Loucy (cell line): ENCODE data around the gene PFKFB3.

Source experiments
- H2AFZ ChIP-seq: fragments of 200-600 bp; sonication (generic); 2 replicates; pipeline ENCODE4 v1.6.0; 2016; ENCODE audit warnings: antibody characterized with exemption, mild to moderate bottlenecking, low read length, moderate library complexity
- H3F3A ChIP-seq: fragments of 200-600 bp; 2 replicates; pipeline ENCODE4 v1.6.0; 2016; ENCODE audit warnings: antibody characterized with exemption, low read depth, mild to moderate bottlenecking
- H3K27me3 ChIP-seq: fragments of 200-600 bp; sonication (generic); 2 replicates; pipeline ENCODE4 v1.6.1; 2014; ENCODE audit warnings: low read length, mild to moderate bottlenecking; ENCODE audit not compliant: insufficient read depth, poor library complexity, severe bottlenecking
- H3K36me3 ChIP-seq: fragments of 200-600 bp; sonication (generic); 2 replicates; pipeline ENCODE4 v1.6.1; 2016; ENCODE audit warnings: low read length; ENCODE audit not compliant: insufficient read depth
- H3K4me1 ChIP-seq: fragments of 200-600 bp; sonication (generic); 2 replicates; pipeline ENCODE4 v1.5.1; 2014; ENCODE audit warnings: low read length, mild to moderate bottlenecking; ENCODE audit not compliant: insufficient read depth, poor library complexity, severe bottlenecking
- H3K4me2 ChIP-seq: fragments of 200-600 bp; sonication (generic); 2 replicates; pipeline ENCODE4 v1.6.0; 2014; ENCODE audit warnings: antibody characterized with exemption, low read length, low read depth, mild to moderate bottlenecking; ENCODE audit not compliant: poor library complexity, severe bottlenecking
- H3K4me3 ChIP-seq: fragments of 200-600 bp; sonication (generic); 2 replicates; pipeline ENCODE4 v1.5.1; 2014; ENCODE audit warnings: low read length, mild to moderate bottlenecking, mixed read lengths; ENCODE audit not compliant: poor library complexity, severe bottlenecking
- H3K79me2 ChIP-seq: fragments of 200-600 bp; sonication (generic); 2 replicates; pipeline ENCODE4 v1.6.1; 2014; ENCODE audit warnings: low read length; ENCODE audit not compliant: insufficient read depth
- H3K9ac ChIP-seq: fragments of 200-600 bp; sonication (generic); 2 replicates; pipeline ENCODE4 v1.6.0; 2014; ENCODE audit warnings: mild to moderate bottlenecking, low read depth, low read length, moderate library complexity; ENCODE audit not compliant: poor library complexity, severe bottlenecking
- H3K9me2 ChIP-seq: fragments of 200-600 bp; sonication (generic); replicated peaks from 2 replicates; pipeline ENCODE4 v1.6.1; 2016; ENCODE audit warnings: low read depth, low read length, mixed read lengths
- H3K9me3 ChIP-seq: fragments of 200-600 bp; sonication (generic); 2 replicates; pipeline ENCODE4 v1.6.1; 2014; ENCODE audit warnings: mild to moderate bottlenecking, antibody characterized with exemption, low read length, low read depth; ENCODE audit not compliant: insufficient read depth
- H4K20me1 ChIP-seq: fragments of 200-600 bp; sonication (generic); 2 replicates; pipeline ENCODE4 v1.6.0; 2014; ENCODE audit warnings: antibody characterized with exemption, low read length, mild to moderate bottlenecking; ENCODE audit not compliant: insufficient read depth, poor library complexity, severe bottlenecking
- EZH2phosphoT487 ChIP-seq: fragments of 200-600 bp; IDR thresholded peaks from 2 replicates; pipeline ENCODE4 v1.6.1; 2018; ENCODE audit warnings: antibody characterized with exemption, mild to moderate bottlenecking, moderate library complexity, borderline replicate concordance
- TF ChIP-seq, protein P1 (sequence below): fragments of 200-600 bp; sonication (generic); conservative IDR thresholded peaks from 2 replicates; pipeline ENCODE4 v1.5.1; 2014; ENCODE audit warnings: mild to moderate bottlenecking, antibody characterized with exemption, low read length

Gene PFKFB3

GRCh38 chr10:6181249-6181648 is 21.5 kb upstream of the PFKFB3 start:
- H3K79me2 ChIP-seq = peaks cover 66% of the 10 kb centered on the region; the same call in 1 of the 2 replicates
- H3K9me2 ChIP-seq = no peaks in the 10 kb centered on the region
- no peak overlapping the region for H3K9ac ChIP-seq
- no peaks in the 10 kb centered on the region for H3F3A ChIP-seq
- H3K4me1 ChIP-seq = peaks cover 10% of the 10 kb centered on the region
- H3K27me3 ChIP-seq = no peaks in the 10 kb centered on the region
- TF ChIP-seq EZH2phosphoT487 = no peak
- TF ChIP-seq, protein P1, sequence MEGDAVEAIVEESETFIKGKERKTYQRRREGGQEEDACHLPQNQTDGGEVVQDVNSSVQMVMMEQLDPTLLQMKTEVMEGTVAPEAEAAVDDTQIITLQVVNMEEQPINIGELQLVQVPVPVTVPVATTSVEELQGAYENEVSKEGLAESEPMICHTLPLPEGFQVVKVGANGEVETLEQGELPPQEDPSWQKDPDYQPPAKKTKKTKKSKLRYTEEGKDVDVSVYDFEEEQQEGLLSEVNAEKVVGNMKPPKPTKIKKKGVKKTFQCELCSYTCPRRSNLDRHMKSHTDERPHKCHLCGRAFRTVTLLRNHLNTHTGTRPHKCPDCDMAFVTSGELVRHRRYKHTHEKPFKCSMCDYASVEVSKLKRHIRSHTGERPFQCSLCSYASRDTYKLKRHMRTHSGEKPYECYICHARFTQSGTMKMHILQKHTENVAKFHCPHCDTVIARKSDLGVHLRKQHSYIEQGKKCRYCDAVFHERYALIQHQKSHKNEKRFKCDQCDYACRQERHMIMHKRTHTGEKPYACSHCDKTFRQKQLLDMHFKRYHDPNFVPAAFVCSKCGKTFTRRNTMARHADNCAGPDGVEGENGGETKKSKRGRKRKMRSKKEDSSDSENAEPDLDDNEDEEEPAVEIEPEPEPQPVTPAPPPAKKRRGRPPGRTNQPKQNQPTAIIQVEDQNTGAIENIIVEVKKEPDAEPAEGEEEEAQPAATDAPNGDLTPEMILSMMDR = no peak
- H2AFZ ChIP-seq = no peak overlapping the region
- no peak overlapping the region for H3K4me2 ChIP-seq
- H4K20me1 ChIP-seq = peaks cover 4% of the 10 kb centered on the region
- H3K4me3 ChIP-seq = no peak overlapping the region
- H3K9me3 ChIP-seq = no peaks in the 10 kb centered on the region
- peaks cover 4% of the 10 kb centered on the region; the same call in 1 of the 2 replicates for H3K36me3 ChIP-seq

GRCh38 chr10:6182454-6183098 is 20.2 kb upstream of the PFKFB3 start:
- Histone ChIP-seq H3K9me3 (no peaks in the 10 kb centered on the region), H3K4me2 (no peak overlapping the region), H3K4me1 (peaks cover 10% of the 10 kb centered on the region), H3K9me2 (no peaks in the 10 kb centered on the region), H3K79me2 (peaks cover 57% of the 10 kb centered on the region; the same call in 1 of the 2 replicates), H3F3A (no peaks in the 10 kb centered on the region), H2AFZ (no peak overlapping the region), H3K9ac (no peak overlapping the region), H4K20me1 (peaks cover 4% of the 10 kb centered on the region), H3K27me3 (no peaks in the 10 kb centered on the region), H3K4me3 (no peak overlapping the region), H3K36me3 (peaks cover 4% of the 10 kb centered on the region; the same call in 1 of the 2 replicates)
- TF ChIP-seq, protein P1 = no peak
- TF ChIP-seq EZH2phosphoT487 = no peak

GRCh38 chr10:6185039-6185716 is 17.6 kb upstream of the PFKFB3 start:
- Histone ChIP-seq H3K36me3 (no peaks in the 10 kb centered on the region), H2AFZ (no peak overlapping the region), H3K27me3 (no peaks in the 10 kb centered on the region), H3K79me2 (peaks cover 33% of the 10 kb centered on the region; the same call in 1 of the 2 replicates), H3K4me3 (no peak overlapping the region), H3K9ac (no peak overlapping the region), H3K9me2 (no peaks in the 10 kb centered on the region), H3K9me3 (no peaks in the 10 kb centered on the region), H3F3A (no peaks in the 10 kb centered on the region), H3K4me1 (peaks cover 10% of the 10 kb centered on the region), H4K20me1 (peaks cover 4% of the 10 kb centered on the region), H3K4me2 (no peak overlapping the region)
- TF ChIP-seq, protein P1 = no peak
- TF ChIP-seq EZH2phosphoT487 = no peak
